BJ (cell line): ENCODE measurements around the gene PPIL6. TPM values are rescaled to one million over a fixed set of nuclear protein-coding genes. Genes with fewer than 3 reads are reported as not detected.

Experiments
- CTCF ChIA-PET: fragments of 350-600 bp; formaldehyde crosslinking; extraction: SDS; loops from one replicate; lab custom pipeline; 2021; ENCODE audit warnings: antibody characterized with exemption, inconsistent platforms; lab: Yijun Ruan, JAX
- POLR2A ChIA-PET: fragments of 300-600 bp; sonication (Branson Sonifier 250); formaldehyde crosslinking; extraction: SDS; loops from one replicate; lab custom pipeline; 2021; ENCODE audit warnings: antibody characterized with exemption; lab: Charles Lee
- DNase-seq: peaks from one replicate; pipeline ENCODE4 v3.0.0-alpha.2; 2011; ENCODE audit warnings: low read depth
- H3K27me3 ChIP-seq: 2 replicates; pipeline ENCODE4 v1.6.0; 2011; ENCODE audit warnings: low read length; ENCODE audit not compliant: control insufficient read depth, insufficient read depth
- H3K36me3 ChIP-seq: 2 replicates; pipeline ENCODE4 v1.5.1; 2011; ENCODE audit warnings: low read length; ENCODE audit not compliant: control insufficient read depth, insufficient read depth
- H3K4me3 ChIP-seq: 2 replicates; pipeline ENCODE4 v1.5.1; 2011; ENCODE audit warnings: low read depth, mild to moderate bottlenecking, control low read depth, low read length
- CTCF ChIP-seq: IDR thresholded peaks from 2 replicates; pipeline ENCODE4 v1.5.1; 2011; ENCODE audit warnings: low read depth, mild to moderate bottlenecking, control low read depth, inconsistent platforms, low read length, moderate library complexity; ENCODE audit not compliant: insufficient read depth
- polyA plus RNA-seq: library from polyadenylated mRNA; depleted of rRNA; stranded (reverse); fragments of >200 nt; gene quantifications from 2 replicates; pipeline ENCODE4 v1.2.3, GENCODE V29; 2011

The PPIL6 gene
- polyA plus RNA-seq, 1 experiment = 0.48 TPM

- POLR2A ChIA-PET = interaction anchor here (0.6 kb wide), 2 partner anchors 50 to 97 kb away, joined by 3 to 4 read pairs; no protein-coding TSS in a partner anchor
- no peak for DNase-seq
- Histone ChIP-seq H3K4me3 (no peak overlapping the region), H3K27me3 (no peaks in the 10 kb centered on the region), H3K36me3 (no peaks in the 10 kb centered on the region; the same call in 1 of the 2 replicates)
- TF ChIP-seq CTCF = no peak
- CTCF ChIA-PET = interaction anchor here (0.9 kb wide), 1 partner anchor 272 kb away, joined by 3 read pairs; no protein-coding TSS in a partner anchor
Measured at GRCh38 chr6:109460161-109460829, 19.9 kb upstream of the PPIL6 start.

- ChIA-PET CTCF (no interaction called here), POLR2A (no interaction called here)
- no peak for DNase-seq
- Histone ChIP-seq H3K4me3 (no peak overlapping the region), H3K27me3 (no peaks in the 10 kb centered on the region), H3K36me3 (no peaks in the 10 kb centered on the region; the same call in 1 of the 2 replicates)
- TF ChIP-seq CTCF = no peak
Measured at GRCh38 chr6:109458774-109459531, 18.5 kb upstream of the PPIL6 start.

- ChIA-PET CTCF (interaction anchor here (0.7 kb wide), 1 partner anchor 29 kb away, joined by 3 read pairs; no protein-coding TSS in a partner anchor), POLR2A (no interaction called here)
- Histone ChIP-seq H3K36me3 (peaks cover 2% of the 10 kb centered on the region), H3K4me3 (no peak overlapping the region), H3K27me3 (no peaks in the 10 kb centered on the region)
- no peak for DNase-seq
- TF ChIP-seq CTCF = no peak
Measured at GRCh38 chr6:109457562-109457996, 17.2 kb upstream of the PPIL6 start.

- POLR2A ChIA-PET = no interaction called here
Measured at GRCh38 chr6:109456710-109457561, 16.5 kb upstream of the PPIL6 start.

More at GRCh38 chr6:109456710-109457561, 16.5 kb upstream of the PPIL6 start:
- CTCF ChIA-PET = interaction anchor here (0.7 to 1.2 kb wide), 3 partner anchors 16 to 29 kb away, joined by 3 read pairs; partner anchors contain the start of gene SMPD2
- peak overlapping the region; percentile 92 for H3K4me3 ChIP-seq
- peaks cover 5% of the 10 kb centered on the region for H3K36me3 ChIP-seq
- no peaks in the 10 kb centered on the region for H3K27me3 ChIP-seq
- DNase-seq = peak; percentile 76
- TF ChIP-seq CTCF = no peak
